Right lobe of liver (tissue), 6 donors: ENCODE measurements around the gene LOXL4. TPM values are rescaled to one million over a fixed set of nuclear protein-coding genes. Genes with fewer than 3 reads are reported as not detected.

Experiments
- ATAC-seq, 4 donors: fragments of 200-7000 bp; cut with Tn5 transposase; one replicate each; pipeline ENCODE4 v1.9.1; 2020; ENCODE audit warnings: mild to moderate bottlenecking in 4 of 4, moderate library complexity in 4 of 4
- DNase-seq, 3 donors: peaks; one replicate each; pipeline ENCODE4 v3.0.0-alpha.2; 2020
- H3K27ac ChIP-seq, 3 donors: fragments of 200-600 bp; one replicate each; pipeline ENCODE4 v1.8.0; 2022
- H3K27me3 ChIP-seq, 2 donors: fragments of 200-600 bp; one replicate each; pipeline ENCODE4 v1.8.0; 2022
- H3K36me3 ChIP-seq, 4 donors: fragments of 200-600 bp; sonication (generic) in 1 of 4; one replicate each; pipeline versions ENCODE4 v1.5.1 to v1.8.0; 2017 to 2022; ENCODE audit warnings: control low read depth in 1 of 4
- H3K4me1 ChIP-seq, 4 donors: fragments of 200-600 bp; sonication (generic) in 1 of 4; one replicate each; pipeline versions ENCODE4 v1.5.1 to v1.8.0; 2017 to 2022; ENCODE audit warnings: control low read depth in 1 of 4
- H3K4me3 ChIP-seq, 3 donors: fragments of 200-600 bp; one replicate each; pipeline ENCODE4 v1.8.0; 2022
- H3K9me3 ChIP-seq, 4 donors: fragments of 200-600 bp; sonication (generic) in 1 of 4; one replicate each; pipeline versions ENCODE4 v1.5.1 to v1.8.0; 2017 to 2022; ENCODE audit warnings: control low read depth in 1 of 4
- CTCF ChIP-seq, 4 donors: fragments of 200-600 bp in 3 of 4; fragments of 450-650 bp in 1 of 4; IDR thresholded peaks; one replicate each; pipeline versions ENCODE4 v1.5.1 to v1.8.0; 2016 to 2022; ENCODE audit warnings: antibody characterized with exemption in 4 of 4, mild to moderate bottlenecking in 2 of 4
- POLR2A ChIP-seq: fragments of 450-650 bp; IDR thresholded peaks from one replicate; pipeline ENCODE4 v1.6.1; 2017; ENCODE audit warnings: antibody characterized with exemption, mild to moderate bottlenecking
- WGBS: methylation state at CpG from one replicate; pipeline ENCODE4 v1.1.6; 2018; ENCODE audit warnings: low coverage, low lambda C conversion rate; ENCODE audit not compliant: insufficient coverage; ENCODE audit errors: missing lambda C conversion rate; 5-methylcytosine and 5-hydroxymethylcytosine counted together
- intact Hi-C, 2 donors: fragments of 100-400 bp; cut with DNase I; formaldehyde crosslinking; loops; one replicate each; pipeline versions ENCODE4 v1.11.2 to v1.14.1; 2022
- total RNA-seq, 6 experiments: library from RNA; depleted of rRNA in 2 of 6; stranded (reverse); fragments of >200 nt in 2 of 6; fragmentation: NEBNext Ultra II Directional in 3 of 6; extraction: Animal tissue kit (Norgen Biotek cat#: 25700) in 3 of 6; gene quantifications; one replicate each; pipeline versions ENCODE4 v1.1.0 to v1.2.4, GENCODE V29; 2016 to 2023
- donor health status: DM: no; HTN: yes; CAD: no.
- donor health status: DM: no; HTN: no; CAD: no.
- donor health status: DM: no; HTN: no; CAD: no.
- donor health status: DM: no; HTN: yes; CAD: no.
- donor health status: DM: no; HTN: yes; CAD: no.

Gene LOXL4
- total RNA-seq, 6 experiments from 2014 or later = 0.51 to 33.4 (median 10.8) TPM

- no peaks in the 10 kb centered on the region for H3K4me1 ChIP-seq
Observed at GRCh38 chr10:98303569-98303968, 35.6 kb upstream of the LOXL4 start.

GRCh38 chr10:98302741-98303365, 34.9 kb upstream of the LOXL4 start:
- intact Hi-C loops = no loop called here
- no peak for TF ChIP-seq POLR2A
- TF ChIP-seq CTCF (IDR thresholded peaks at IDR 0.05) = no peak
- no peak for ATAC-seq
- no peaks in the 10 kb centered on the region for H3K9me3 ChIP-seq
- H3K36me3 ChIP-seq = no peaks in the 10 kb centered on the region
- H3K4me1 ChIP-seq = no peaks in the 10 kb centered on the region
- no peak overlapping the region for H3K4me3 ChIP-seq
- DNase-seq = no peak
- H3K27ac ChIP-seq = no peak overlapping the region
- WGBS = 56% methylated on average over 2 of the region's 4 CpGs
- H3K27me3 ChIP-seq = peaks cover 0 to 5% of the 10 kb centered on the region in 2 donors

More at GRCh38 chr10:98303569-98303968, 35.6 kb upstream of the LOXL4 start:
- Histone ChIP-seq H3K9me3 (no peaks in the 10 kb centered on the region), H3K36me3 (no peaks in the 10 kb centered on the region), H3K27ac (no peak overlapping the region), H3K4me3 (no peak overlapping the region), H3K27me3 (peaks cover 0 to 5% of the 10 kb centered on the region in 2 donors)
- no peak for DNase-seq
- no peak for ATAC-seq
- TF ChIP-seq CTCF (IDR thresholded peaks at IDR 0.05) (no peak), POLR2A (no peak)
- intact Hi-C loops = no loop called here

- no peak for ATAC-seq
- no peak for DNase-seq
- H3K27me3 ChIP-seq = peaks cover 0 to under 1% of the 10 kb centered on the region in 2 donors
- intact Hi-C loops = no loop called here
- no peak overlapping the region for H3K4me3 ChIP-seq
- no peak overlapping the region for H3K27ac ChIP-seq
- TF ChIP-seq POLR2A (no peak), CTCF (IDR thresholded peaks at IDR 0.05) (no peak)
- no peaks in the 10 kb centered on the region for H3K36me3 ChIP-seq
- H3K9me3 ChIP-seq = no peaks in the 10 kb centered on the region
- 59% methylated on average over 2 of the region's 9 CpGs for WGBS
- no peaks in the 10 kb centered on the region for H3K4me1 ChIP-seq
Observed at GRCh38 chr10:98301664-98302319, 33.8 kb upstream of the LOXL4 start.

- H3K4me3 ChIP-seq = no peak overlapping the region
- TF ChIP-seq POLR2A = no peak
- TF ChIP-seq CTCF (IDR thresholded peaks at IDR 0.05) = no peak
- H3K27me3 ChIP-seq = no peaks in the 10 kb centered on the region
- intact Hi-C loops = no loop called here
- H3K36me3 ChIP-seq = no peaks in the 10 kb centered on the region
- no peak overlapping the region for H3K27ac ChIP-seq
- H3K4me1 ChIP-seq = no peaks in the 10 kb centered on the region
- ATAC-seq (no peak), DNase-seq (no peak)
- H3K9me3 ChIP-seq = no peaks in the 10 kb centered on the region
- WGBS = 78% methylated on average over 5 of the region's 7 CpGs
Observed at GRCh38 chr10:98300526-98301229, 32.7 kb upstream of the LOXL4 start.
